Measurements from ENCODE around the gene KCTD3.

Gene KCTD3

DNA sequence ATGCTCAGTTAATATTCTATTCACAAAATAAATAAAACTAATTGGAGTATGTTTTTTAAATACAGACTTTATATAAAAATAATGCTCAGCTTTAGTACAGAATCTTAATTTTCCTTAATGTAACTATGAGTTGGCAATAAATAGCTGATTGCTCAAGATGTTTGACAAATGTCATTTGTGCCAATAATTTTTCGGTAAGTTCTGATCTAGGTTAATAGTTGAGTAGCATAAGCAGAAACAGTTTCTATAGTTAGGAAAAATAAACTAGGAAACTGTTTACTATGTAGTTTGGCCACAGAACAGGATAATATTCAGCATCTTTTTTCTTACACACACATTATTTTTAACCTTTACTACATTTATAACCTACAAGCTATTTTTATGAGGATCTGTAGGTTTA lies 40.3 kb downstream of the KCTD3 start:
- DNase-seq = no peak

DNA sequence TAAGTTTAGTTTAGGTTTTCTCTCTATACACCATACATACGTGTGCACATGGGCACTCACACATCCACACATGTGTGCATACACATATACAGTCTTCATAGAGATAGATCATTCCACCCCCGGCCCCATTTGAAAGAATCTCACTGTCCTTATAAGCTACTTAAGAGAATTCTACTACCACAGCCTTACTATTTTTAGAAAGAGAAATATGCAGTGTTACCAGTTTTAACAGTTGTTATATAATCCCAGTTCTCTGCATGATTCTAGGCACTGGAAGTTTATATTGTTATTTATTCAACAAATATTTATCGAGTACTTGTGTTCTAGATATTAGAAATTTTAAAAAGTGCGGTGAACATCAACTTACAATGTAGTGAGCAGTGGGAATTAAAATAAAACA lies 41.5 kb downstream of the KCTD3 start:
- DNase-seq = no peak

DNA sequence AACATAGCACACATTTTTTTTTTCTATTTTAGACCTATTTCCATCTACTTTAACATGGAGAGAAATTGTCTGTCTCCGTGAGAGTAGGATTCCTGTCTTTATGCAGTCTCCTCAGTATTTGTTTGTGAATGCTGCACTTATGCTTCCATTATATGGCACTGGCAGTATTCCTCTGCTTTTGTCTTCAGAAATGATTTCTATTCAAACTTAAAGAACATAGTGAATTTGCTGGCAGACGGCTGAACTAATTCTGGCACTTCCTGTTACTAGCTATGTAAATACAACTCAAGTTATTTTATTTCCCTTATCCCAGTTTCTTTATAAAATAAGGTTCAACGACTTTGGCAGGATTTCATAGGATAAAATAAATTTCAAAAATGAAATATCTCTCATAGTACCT lies 45.3 kb downstream of the KCTD3 start:
- no peak for DNase-seq

DNA sequence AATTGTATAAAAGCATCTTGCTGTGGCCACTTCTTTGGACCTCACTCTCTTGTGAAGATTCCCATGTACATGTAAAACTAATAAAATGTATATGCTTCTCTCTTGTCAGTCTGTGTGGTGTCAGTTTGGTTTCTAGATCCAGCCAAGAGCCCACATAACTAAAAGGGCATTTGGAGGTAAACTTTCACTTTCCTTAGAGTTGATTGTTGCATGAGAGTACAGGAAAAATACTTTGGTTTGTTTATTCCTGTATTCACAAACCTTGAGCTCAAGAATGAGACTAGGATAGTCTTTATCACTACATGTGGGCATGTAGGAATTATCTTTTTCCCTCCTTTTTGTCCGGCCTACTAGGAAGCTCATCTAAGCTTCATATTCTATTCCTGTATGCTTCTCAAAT lies 50.9 kb downstream of the KCTD3 start:
- DNase-seq = no peak

DNA sequence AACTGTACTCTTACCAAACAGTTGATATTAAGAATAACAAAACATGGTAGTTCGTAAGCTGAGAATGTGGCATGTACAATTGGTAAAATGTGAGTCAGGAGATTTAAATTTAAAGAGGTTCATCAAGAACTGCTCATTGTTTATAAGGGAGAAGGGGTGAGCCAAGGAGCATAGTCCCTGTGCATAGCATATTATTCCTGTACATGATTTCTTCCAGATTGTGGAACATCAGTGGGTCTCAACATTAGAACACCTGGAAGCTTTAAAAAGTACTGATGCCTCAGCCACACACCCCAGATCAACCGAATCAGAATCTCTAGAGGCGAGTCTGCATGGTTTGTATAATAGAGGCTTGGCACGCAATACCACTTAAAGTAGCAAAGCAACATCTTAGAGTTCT lies 56.1 kb downstream of the KCTD3 start:
- DNase-seq = no peak

DNA sequence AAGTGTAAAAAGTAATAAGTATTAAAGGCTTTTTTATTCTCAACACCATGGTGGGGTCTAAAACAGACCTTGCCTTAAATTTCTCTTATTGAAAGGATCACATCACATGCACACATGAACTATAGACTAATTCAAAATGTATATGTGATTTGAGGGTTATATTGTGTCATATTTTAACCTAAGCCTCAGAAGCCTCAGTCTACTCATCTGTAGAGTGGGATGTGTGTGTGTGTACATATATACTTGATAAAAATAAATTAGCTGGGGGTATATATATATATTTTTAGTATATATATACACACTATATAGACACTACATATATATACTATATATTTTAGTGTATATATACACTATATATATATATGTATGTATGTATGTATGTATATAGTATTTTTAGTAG lies 58.8 kb downstream of the KCTD3 start:
- no peak for DNase-seq

DNA sequence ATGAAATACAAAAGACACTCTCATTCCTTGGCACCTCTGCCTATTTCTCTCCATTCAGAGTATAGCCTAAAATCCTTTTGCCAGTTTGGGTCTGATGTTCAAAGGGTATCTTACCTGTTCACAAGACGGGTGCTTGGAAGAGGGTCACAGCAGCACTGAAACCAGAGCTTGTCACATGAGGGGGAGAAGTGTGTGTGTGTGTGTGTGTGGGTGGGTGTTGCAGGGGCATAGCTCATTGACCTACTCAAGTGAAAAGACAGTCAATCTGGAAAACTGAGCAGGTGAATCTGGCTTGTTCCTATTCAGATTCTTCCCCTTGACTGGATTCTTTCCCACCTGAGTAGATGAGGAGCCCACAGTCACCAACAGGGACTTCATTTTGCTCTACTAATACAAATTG lies 63.9 kb downstream of the KCTD3 start:
- no peak for DNase-seq

DNA sequence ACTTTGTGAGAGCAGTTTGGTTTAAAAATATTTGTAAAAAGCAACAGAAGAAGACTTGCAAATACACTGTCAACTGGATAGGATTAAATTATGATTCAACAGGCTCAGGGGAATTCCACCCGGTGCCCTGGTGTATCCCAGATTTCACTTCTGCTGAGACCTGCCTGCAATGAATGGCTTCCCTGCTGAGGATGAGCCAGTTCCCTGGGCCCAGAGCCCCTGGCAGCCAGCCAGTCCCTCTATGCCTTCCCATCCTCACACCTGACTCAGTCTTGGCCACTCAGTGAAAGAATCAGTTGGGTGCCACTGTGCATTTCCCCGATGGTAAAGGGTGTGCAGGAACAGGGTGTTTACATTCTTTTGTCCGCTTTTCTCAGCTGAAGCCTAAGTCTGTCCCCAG lies 64.4 kb downstream of the KCTD3 start:
- DNase-seq = no peak

DNA sequence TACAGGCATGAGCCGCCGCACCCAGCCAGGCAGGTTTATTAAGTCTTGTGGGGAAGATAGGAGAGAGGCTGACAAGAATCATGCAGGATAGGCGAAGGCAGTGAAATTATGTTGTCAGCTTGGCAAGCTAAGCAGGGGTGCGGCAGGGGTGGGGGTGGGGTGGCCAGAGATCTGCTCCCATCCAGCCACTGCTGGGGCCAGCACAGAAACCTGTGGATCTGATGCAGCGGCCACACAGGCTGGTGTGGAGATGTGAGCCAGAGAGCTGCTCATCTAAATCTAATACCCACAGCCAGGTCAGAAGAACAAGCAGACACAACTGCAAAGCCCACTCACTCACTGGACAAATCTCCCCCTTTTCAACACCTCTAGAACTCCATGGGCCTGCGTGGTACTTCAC lies 68.7 kb downstream of the KCTD3 start:
- no peak for DNase-seq

DNA sequence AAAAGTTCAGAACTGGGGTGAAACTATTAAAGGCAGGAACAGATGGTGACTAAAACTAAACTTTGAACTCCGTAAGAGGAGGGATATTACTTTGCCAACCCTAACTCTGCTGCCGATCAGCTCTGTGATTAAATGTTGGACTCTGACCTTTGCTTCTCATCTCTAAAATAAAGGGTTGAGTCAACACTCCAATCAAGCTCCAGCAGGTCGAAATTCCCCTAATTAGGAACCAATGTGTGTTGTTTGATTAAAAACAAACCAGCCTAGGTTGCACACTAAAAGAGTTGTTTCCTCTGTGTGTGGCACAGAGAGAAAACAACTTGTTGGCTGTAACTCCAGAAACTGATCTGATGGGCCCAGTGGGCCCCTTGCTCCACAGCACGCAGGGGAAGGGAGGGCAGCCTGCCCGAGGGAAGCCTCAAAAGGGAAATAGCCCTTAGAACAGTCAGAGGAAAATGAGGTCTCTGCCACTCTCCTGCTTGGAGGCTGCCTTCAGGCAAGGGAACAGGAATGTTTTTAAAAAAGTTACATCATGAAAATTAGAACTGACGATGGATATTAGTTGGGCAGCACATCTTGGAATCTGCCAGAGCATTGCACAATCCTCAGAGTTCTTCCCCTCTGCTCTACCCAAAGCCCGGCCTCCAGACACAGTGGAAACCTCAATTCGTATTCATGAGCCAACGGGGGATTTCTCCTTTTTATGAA lies 69.3 kb downstream of the KCTD3 start:
- no peak for DNase-seq

DNA sequence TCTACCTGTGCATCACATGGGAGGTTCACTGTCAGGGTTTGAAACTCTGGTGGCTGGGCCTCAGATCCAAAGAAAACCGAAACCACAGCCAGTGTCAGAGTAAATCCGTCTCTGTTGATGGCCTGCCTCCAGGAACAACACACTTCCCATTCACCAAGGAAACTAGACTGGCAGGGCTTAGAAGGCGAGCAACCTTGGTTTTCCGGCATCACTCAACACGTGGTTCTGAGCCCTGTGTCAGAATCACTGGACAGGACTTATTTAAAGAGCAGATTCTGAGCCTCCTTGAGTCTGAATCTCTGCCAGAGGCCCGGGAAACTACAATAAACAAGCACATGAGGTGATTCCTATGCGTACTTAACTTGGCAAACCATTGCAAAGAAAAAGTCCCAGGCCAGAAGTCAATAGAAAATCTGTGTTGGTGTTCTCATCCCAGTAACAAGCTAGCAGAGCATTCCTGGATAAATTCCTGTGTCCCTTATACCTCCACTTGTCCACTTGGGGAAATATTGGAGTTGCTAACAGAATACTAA lies 70.0 kb downstream of the KCTD3 start:
- no peak for DNase-seq

DNA sequence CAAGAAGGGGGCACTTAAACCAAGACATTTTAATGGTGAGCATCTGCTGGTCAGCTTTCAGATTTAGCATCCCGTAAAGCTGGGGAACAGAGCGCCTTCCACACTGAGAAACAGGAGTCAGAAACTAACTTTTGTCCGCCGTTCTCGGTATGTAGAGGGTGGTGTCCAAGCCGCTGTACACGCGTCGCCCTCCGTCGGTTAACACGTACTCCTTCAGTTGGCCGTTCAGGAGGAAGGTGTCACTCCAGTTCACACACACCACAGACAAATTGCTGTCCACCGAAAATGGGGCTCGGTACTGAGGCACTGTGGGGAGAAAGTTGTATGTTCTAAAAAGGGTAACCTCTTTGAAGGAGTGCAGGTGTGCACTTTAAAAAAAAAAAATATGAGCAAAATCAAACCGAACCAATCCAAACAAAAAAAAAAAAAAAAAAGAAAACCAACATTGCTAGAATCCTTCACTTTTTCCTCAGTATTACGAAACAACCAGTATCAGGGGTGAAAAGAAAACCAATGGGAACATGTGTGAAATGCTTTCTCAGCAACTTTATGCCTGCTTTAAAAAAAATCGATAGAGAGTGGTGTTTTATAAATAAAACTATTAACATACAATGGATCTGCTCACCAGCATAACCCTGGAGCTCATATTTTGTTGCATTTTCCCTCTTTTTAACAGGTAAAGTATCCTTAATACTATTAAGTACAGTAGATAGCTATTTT lies 73.5 kb downstream of the KCTD3 start:
- no peak for DNase-seq

DNA sequence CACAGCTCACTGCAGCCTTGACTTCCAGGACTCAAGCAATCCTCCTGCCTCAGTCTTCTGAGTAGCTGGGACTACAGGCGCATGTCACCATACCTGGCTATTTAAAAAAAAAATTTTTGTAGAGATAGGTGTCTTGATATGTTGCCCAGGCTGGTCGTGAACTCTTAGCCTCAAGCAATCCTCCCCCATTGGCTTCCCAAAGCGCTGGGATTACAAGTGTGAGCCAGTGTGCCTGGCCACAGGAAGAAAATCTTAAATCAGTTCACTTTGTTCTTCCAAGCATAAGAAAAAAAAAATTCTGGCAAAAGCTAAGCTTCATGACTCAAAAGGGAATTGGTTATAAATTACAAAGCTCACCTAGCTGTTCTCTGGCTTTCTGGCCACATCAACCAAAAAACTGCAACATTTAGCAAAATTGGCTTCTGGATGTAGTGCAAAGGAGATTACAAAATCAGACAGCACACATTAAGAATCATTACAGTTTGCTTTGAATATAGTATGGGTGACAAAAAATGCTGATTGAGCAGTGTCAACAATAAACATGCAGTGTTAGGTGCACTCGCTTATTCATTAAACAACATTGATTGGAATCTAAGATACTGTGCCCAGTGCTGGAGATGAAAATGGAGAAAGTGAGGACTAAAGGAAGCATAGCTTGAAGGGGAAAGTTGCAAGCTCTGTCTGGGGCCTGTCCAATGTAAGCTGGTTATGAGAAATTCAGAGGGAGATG lies 76.7 kb downstream of the KCTD3 start:
- no peak for DNase-seq

DNA sequence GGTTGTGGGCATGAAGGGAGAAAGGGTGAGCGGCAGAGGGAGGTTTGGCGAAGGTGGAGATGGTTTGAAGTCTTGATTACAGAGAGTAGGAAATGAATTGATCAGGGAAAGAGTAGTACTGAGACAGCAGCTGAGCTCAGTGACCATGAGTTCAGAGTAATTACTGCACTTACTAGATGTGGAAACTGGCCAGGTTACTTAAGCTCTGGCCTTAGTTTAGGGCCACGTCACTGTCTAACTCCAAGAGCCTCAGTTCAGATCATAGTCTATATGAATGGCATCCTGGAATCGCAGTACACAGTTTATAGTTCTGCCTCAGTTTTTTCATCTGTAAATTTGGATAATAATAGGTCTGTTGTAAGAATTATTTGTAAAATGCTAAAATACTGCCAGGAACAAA lies 78.1 kb downstream of the KCTD3 start:
- no peak for DNase-seq

DNA sequence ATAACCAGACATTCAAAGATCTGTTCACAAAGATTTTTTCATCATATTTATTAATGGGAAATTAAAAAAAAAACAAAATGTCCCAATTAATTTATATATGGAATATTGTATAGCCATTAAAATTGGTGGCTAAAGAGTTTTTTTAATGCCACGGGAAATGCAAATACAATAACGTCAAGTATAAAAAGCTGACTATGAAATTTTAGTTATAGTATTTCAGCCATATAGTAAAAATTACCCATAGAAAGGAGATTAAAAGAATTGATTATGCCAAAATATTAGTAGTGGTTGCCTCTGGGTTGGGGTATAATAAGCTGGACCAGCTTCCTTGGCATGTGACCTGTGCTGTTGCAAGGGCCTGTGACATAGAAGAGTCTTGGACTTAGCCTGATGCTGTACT lies 78.8 kb downstream of the KCTD3 start:
- DNase-seq = no peak

DNA sequence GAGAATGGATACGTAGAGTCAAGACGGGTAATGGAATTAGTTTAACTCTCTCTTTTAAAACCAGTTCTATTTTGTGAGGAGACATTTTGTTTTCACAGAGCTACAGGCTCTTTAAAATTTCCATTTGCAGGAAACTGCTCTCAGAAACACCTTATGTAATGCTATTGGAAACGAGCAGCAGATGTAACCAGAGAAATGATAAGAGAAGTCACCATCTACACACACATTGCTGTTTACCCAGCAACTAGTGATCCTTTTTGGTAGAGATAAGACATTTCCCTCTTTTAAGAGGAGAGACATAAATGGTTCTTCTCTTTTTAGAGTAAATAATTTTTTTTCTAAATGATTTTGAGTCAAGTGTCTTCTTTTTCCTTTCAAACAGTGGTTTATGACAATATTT lies 80.6 kb downstream of the KCTD3 start:
- DNase-seq = no peak

DNA sequence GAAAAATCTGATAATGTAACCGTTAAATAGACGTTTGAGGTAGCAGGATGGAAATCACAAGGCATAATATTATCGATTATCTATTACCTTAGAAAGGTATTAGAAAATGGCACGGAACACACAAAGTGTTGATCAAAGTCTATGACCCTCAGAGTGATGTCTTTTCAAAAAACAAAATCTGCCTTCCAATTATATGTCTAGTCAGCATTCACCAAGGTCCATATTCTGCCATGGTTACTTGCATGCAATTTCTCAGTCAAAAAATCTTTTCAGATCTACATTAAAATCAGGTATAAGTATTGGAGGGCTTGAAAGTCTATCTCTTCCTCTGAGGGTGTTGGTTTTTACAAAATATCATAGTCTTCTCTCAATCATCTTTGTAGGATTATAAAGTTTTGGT lies 81.9 kb downstream of the KCTD3 start:
- no peak for DNase-seq

DNA sequence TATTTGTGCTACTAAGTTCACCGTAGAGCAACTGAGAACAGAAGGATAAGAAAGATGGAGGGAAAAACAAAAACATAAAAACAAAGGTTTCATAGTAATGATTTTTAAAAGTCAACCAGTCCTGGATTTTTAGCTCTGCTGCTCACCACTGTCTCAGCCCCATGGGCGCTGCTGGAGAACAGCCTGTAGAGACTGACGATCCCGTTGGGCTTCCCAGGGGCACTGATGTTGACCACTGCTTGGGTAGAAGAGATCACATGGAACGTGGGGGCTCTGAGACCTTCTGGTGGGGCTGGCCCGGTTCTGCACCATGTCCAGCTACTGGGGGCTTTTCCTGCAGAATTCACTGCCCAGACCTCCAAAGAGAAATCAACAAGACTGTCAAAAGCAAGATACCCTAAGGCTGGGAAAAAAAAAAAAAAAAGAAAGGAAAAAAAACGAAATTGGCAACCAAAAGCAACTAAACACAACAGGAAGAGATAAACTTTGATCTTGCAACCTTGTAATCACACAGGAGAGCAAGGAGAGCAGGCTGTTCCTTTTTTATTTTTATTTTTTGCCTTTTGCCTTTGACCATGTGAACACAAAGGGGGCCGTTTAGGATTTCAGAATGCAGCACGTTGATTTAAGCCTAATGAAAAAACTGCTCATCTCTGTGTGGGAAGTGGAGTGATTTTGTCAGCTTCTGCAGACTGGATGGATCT lies 83.5 kb downstream of the KCTD3 start:
- DNase-seq = no peak

DNA sequence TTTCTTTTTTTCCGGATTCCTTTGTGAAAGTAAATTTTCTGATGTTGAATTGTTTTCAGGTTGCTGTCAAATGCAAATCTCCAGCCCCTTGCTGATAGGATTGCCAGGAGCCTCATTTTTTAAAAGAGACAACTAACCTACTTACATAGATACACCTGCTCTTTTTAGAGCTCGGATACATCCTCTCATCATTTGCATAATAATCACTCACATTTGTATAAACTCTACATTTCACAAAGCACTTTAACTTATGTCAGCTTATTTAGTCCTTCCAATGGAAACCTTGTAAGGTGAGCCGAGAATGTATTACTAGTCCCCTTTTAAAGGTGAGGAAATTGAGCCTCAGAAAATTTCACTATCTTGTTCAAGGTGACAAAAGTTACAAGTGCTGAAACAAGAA lies 84.8 kb downstream of the KCTD3 start:
- DNase-seq = no peak

DNA sequence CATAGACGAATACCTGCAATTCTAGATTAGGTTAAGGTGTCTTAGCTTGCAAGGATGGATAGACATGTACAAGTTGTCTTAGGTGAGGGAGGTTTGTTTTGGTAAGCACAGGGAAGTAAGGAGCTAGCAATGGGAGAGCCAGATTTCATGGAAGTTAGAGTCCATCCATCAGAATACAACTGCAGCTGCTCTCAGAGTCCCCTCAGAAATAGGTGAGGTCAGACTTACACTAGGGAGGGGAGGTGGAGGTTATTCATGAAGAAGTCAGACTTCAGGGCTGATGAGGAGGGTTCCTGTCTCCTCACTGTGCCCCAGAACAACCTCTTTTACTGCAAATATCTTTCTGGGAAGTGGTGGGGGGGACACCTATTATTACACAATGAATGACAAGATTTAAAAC lies 85.3 kb downstream of the KCTD3 start:
- no peak for DNase-seq

DNA sequence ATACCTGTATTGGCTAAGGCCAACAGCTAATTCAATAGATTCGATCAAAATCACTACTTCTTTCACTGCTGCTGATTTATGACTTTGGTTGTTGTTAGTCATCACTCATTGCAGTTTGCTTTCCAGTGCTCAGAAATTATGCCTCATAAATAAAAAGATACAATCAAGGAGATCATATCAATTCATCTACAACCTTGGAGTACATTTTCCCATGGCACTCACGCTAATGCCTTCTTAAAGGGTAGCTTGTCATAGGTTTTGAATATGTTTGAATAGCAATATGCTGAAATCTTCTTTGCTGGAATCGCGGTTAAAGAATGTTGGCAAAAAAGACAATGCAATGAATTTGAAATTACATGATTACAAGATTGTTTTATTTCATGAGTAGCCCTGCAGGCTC lies 89.9 kb downstream of the KCTD3 start:
- DNase-seq = no peak

DNA sequence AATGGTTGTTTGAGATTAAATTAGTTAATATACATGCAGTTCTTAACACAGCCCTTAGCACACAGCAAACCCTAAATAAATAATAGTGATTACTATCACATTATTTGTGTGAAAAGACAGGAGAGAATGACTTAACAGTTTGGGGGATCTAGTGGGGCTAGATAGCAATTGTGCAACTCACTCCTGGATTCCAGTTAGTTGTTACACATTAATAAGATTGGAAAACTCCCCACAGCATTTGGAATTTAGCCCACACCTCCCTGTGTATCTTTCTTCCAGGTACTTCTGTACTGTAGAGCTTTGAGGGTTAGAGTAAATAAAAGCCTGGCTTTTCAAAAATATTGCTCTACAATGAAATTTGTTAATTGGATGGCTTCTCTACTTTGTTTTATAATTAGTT lies 93.2 kb downstream of the KCTD3 start:
- no peak for DNase-seq

DNA sequence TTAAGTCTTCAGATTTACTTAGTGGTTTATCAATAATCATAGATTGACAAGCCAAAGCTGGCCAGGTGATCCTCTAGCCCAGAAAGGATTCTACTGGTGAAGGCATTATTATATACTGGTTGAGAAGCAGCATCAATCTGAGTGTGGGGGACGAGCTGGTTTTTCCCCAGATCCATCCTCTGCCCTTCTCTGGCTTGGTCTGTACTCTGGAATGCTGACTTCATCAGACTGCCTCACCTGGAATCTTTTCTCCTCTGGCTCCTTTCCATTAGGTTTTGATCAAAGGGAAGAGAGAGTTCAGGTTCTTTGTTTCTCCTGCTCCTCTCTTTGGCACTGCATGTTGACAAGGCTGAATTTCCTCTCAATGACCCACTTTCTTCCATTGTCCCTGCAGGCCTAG lies 93.9 kb downstream of the KCTD3 start:
- no peak for DNase-seq

Data from activated T-cell treated with anti-CD3 and anti-CD28 coated beads for 4 hours (primary cell).